ENCODE measurements around the gene INPP4B.

Gene INPP4B

DNA sequence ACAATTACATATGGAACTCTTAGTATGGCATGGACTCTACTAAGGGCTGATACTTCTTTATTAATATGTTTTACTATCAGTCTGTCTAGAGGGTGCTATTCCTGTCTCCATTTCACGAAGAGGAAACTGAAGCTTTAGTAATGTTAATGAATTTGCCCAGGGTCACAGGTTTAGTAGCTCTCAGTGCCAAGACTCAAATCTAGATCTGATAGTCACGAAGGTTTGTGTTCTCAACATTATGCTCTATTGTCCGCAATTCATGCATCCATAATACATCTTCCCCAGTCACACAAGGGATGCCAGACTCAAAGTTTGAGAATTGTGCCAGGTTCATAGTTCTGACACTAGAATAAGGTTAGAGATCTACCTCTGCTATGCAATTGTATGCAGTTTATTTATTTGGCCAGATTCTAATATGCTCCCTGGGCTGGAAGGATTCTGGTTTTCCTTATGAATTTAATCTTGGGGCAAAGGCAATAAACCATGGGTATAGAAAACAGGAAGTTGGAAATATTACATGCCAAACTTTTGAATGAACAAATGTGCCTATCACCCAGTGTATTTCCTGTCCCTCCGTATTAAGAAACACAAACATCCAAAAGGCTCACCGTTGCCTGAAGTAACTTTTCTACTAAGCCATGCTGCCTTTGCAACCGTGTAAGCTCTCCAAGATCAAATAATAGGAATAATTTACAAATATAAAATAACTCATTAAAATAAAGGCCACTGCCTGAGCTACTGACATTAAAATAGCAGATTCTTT lies 478.5 kb downstream of the INPP4B start:
- Histone ChIP-seq H3K9ac (ENCODE audit: low read depth, low read length) (no peak overlapping the region), H3K36me3 (ENCODE audit: insufficient read depth, low read length) (peaks cover 9% of the 10 kb centered on the region), H3K79me2 (ENCODE audit: insufficient read depth, low read length) (peaks cover 92% of the 10 kb centered on the region), H3K4me2 (ENCODE audit: insufficient read depth, low read length) (no peak overlapping the region), H3K4me1 (ENCODE audit: insufficient read depth, low read length) (peaks cover 11% of the 10 kb centered on the region), H3K27ac (ENCODE audit: low read length) (no peak overlapping the region), H4K20me1 (ENCODE audit: insufficient read depth, low read length) (peaks cover 5% of the 10 kb centered on the region; the same call in 1 of the 2 replicates), H2AFZ (ENCODE audit: low read depth, low read length) (no peak overlapping the region), H3K9me3 (ENCODE audit: insufficient read depth, low read length, severe bottlenecking) (no peaks in the 10 kb centered on the region), H3K27me3 (ENCODE audit: insufficient read depth, low read length, poor library complexity) (no peaks in the 10 kb centered on the region), H3K4me3 (ENCODE audit: low read depth in 1 of 2, low read length in 2 of 2) (no peak overlapping the region)
- DNase-seq (no peak), ATAC-seq (ENCODE audit: insufficient read depth, low read depth) (no peak)
- TF ChIP-seq, protein P1, sequence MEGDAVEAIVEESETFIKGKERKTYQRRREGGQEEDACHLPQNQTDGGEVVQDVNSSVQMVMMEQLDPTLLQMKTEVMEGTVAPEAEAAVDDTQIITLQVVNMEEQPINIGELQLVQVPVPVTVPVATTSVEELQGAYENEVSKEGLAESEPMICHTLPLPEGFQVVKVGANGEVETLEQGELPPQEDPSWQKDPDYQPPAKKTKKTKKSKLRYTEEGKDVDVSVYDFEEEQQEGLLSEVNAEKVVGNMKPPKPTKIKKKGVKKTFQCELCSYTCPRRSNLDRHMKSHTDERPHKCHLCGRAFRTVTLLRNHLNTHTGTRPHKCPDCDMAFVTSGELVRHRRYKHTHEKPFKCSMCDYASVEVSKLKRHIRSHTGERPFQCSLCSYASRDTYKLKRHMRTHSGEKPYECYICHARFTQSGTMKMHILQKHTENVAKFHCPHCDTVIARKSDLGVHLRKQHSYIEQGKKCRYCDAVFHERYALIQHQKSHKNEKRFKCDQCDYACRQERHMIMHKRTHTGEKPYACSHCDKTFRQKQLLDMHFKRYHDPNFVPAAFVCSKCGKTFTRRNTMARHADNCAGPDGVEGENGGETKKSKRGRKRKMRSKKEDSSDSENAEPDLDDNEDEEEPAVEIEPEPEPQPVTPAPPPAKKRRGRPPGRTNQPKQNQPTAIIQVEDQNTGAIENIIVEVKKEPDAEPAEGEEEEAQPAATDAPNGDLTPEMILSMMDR (IDR thresholded peaks at IDR 0.05; ENCODE audit: borderline replicate concordance, extremely low read depth, low read length, poor library complexity, severe bottlenecking) = no peak

DNA sequence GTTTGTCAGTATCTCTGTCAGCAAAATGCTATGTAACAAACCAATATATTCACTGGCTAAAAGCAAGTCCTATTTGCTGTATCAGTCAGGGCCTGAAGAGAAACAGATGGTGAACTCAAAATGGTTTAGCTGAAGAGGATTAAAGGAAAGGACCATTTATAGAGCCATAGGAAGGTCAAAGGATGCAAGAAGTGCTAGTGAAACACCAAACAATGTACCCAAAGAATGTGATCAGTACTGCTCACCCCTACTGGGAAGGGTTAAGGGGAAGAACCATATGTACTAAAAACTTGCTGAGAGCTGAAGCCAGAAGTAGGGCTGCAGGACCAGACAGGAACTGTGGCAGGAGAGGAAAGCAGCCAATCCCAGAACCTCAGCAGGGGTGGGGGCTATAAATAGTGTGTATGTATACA lies 479.3 kb downstream of the INPP4B start:
- Histone ChIP-seq H3K27me3 (ENCODE audit: insufficient read depth, low read length, poor library complexity) (no peaks in the 10 kb centered on the region), H3K4me2 (ENCODE audit: insufficient read depth, low read length) (no peak overlapping the region), H3K4me1 (ENCODE audit: insufficient read depth, low read length) (peaks cover 11% of the 10 kb centered on the region), H3K36me3 (ENCODE audit: insufficient read depth, low read length) (peaks cover 13% of the 10 kb centered on the region), H3K9me3 (ENCODE audit: insufficient read depth, low read length, severe bottlenecking) (no peaks in the 10 kb centered on the region), H4K20me1 (ENCODE audit: insufficient read depth, low read length) (peaks cover 5% of the 10 kb centered on the region; the same call in 1 of the 2 replicates), H3K4me3 (ENCODE audit: low read depth in 1 of 2, low read length in 2 of 2) (no peak overlapping the region), H2AFZ (ENCODE audit: low read depth, low read length) (no peak overlapping the region), H3K27ac (ENCODE audit: low read length) (no peak overlapping the region), H3K79me2 (ENCODE audit: insufficient read depth, low read length) (peaks cover 90% of the 10 kb centered on the region), H3K9ac (ENCODE audit: low read depth, low read length) (no peak overlapping the region)
- no peak for TF ChIP-seq EZH2 (IDR thresholded peaks at IDR 0.05; ENCODE audit: borderline replicate concordance, low read depth, low read length, severe bottlenecking)
- TF ChIP-seq, protein P1 (IDR thresholded peaks at IDR 0.05; ENCODE audit: borderline replicate concordance, extremely low read depth, low read length, poor library complexity, severe bottlenecking) = no peak
- DNase-seq (no peak), ATAC-seq (ENCODE audit: insufficient read depth, low read depth) (peak; percentile 54; the same call in 2 of the 3 replicates)

DNA sequence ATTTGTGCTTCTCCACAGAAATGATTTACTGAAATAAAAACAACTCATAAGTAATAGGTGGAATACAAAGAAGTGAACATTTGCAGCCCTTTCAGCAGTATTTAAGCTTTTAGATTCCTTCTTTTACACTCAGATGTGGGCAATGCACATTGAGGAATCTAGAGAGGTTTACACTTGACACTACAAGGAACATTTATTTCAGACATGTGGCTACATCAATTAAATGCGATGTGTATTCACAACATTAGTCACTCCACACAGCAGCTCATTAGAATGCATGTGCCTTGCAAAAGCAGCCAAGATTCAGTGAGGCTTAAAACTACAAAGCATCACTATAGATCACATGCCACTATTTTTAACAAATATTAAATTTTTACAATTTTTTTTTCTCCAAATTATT lies 480.7 kb downstream of the INPP4B start:
- no peak for DNase-seq
- H4K20me1 ChIP-seq (ENCODE audit: insufficient read depth, low read length) = peaks cover 5% of the 10 kb centered on the region; the same call in 1 of the 2 replicates
- no peak overlapping the region for H3K4me3 ChIP-seq (ENCODE audit: low read depth in 1 of 2, low read length in 2 of 2)
- ATAC-seq (ENCODE audit: insufficient read depth, low read depth) = no peak
- peaks cover 11% of the 10 kb centered on the region for H3K4me1 ChIP-seq (ENCODE audit: insufficient read depth, low read length)
- H3K27ac ChIP-seq (ENCODE audit: low read length) = no peak overlapping the region
- TF ChIP-seq, protein P1 (IDR thresholded peaks at IDR 0.05; ENCODE audit: borderline replicate concordance, extremely low read depth, low read length, poor library complexity, severe bottlenecking) = no peak
- TF ChIP-seq EZH2 (IDR thresholded peaks at IDR 0.05; ENCODE audit: borderline replicate concordance, low read depth, low read length, severe bottlenecking) = no peak
- peaks cover 13% of the 10 kb centered on the region for H3K36me3 ChIP-seq (ENCODE audit: insufficient read depth, low read length)
- H3K4me2 ChIP-seq (ENCODE audit: insufficient read depth, low read length) = no peak overlapping the region
- no peak overlapping the region for H3K9ac ChIP-seq (ENCODE audit: low read depth, low read length)
- H3K9me3 ChIP-seq (ENCODE audit: insufficient read depth, low read length, severe bottlenecking) = no peaks in the 10 kb centered on the region
- H3K79me2 ChIP-seq (ENCODE audit: insufficient read depth, low read length) = peaks cover 91% of the 10 kb centered on the region
- H2AFZ ChIP-seq (ENCODE audit: low read depth, low read length) = no peak overlapping the region
- no peaks in the 10 kb centered on the region for H3K27me3 ChIP-seq (ENCODE audit: insufficient read depth, low read length, poor library complexity)

All from DND-41 (cell line).